Suppressor macrophage treated with lipopolysaccharide for 1 hour (primary cell): ENCODE results near the gene DCDC2C.
"Not testable (repeated sequence)": the region's sequence is repeated elsewhere in the genome, so short reads cannot be mapped to it uniquely, and the experiment has no call there.

ENCODE experiments used
- DNase-seq, 3 donors: peaks; one replicate each; pipeline ENCODE4 v3.0.0-alpha.2; 2020 to 2022

The DCDC2C gene, protein sequence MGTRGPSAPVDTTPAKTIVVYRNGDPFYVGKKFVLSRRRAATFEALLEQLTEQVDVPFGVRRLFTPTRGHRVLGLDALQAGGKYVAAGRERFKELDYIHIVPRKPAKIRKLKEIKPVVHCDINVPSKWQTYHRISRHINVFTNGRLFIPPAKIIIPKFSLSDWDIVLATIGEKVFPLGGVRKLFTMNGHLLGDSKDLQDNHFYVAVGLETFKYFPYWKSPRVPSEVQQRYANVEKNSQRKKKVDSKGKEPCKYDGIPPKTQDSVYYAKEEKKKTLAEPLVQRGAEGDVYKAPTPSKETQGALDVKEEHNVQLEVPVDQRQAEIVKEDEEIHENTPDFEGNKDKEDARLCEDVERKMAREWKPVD

DNA sequence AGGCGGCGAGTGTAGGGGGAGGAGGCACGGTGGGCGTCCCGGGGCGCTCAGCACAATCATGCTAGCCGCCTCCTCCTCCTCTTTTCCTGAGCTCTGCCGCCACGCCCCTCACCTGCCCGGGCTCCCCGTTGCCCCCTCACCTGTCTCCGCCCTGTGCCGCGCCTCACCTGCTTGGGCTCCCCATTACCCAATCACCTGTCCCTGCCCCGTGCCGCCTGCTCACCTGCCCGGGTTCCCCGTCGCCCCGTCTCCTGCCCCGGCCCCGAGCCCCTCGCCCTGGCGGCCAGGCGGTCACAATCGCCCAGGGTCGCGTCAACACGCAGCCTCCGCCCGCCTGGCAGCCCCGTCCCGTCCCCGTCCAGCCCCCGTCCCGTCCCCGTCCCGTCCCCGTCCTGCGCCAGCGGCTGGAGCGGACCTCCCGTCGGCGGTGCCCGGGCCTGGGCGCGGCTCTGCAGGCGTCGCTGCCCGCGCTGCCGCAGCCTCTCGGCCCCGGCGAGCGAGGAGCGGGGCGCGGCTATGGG lies at the start of gene DCDC2C:
Gene DCDC2C (plus strand): TSS at position 340 of the 521 bp plus-strand sequence. CDS start 177 bp downstream, at position 517.
- no peak for DNase-seq

DNA sequence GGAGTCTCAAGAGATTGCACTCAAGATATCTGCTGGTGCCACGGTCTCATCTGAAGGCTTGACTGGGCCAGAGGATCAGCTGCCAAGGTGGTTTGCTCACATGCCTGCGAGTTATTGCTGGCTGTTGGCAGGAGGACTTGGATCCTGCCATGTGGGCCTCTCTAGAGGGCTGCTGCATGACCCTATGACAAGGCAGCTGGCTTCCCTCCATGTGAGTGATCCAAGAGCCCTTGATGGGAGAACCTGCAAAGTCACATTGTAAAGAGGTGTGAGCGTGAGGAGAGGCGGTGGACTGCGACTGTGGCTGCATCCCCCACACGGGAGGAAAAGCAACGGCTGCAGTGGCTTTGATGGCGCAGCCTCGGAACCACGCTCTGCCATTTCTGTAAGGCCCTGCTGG lies 49.4 kb upstream of the DCDC2C start:
- DNase-seq = no peak

DNA sequence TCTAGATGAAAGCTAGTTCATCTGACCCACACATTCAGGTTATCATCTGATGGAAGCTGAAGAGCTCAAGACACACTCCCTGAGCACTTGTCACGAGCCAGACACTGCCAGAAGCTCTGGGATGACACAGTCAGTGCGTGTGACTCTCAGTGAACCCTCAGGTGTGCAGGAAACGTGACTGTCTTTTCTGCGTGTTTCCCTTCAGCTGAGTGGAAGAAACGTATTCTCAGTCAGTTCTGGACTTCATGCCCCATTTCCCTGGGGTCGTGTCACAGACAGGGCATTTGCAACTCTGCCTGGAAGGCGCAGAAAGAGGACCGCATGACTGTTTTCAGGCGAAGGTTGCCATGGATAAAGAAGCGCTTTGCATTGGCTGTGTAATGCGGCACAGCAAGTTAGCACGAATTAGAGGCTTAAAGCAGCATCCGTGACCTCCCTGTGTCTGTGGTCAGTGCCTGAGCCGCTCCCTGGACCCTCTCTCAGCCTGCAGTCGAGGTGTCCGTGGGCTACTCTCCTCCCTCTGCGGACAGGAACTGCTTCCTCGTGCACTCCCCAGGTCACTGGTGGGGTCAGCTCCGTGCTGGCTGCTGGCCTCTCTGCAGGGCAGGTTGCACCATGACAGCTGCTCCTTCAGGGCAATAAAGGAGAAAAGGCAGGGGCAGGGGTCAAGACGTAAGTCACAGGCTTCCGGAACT lies 48.7 kb upstream of the DCDC2C start:
- no peak for DNase-seq

DNA sequence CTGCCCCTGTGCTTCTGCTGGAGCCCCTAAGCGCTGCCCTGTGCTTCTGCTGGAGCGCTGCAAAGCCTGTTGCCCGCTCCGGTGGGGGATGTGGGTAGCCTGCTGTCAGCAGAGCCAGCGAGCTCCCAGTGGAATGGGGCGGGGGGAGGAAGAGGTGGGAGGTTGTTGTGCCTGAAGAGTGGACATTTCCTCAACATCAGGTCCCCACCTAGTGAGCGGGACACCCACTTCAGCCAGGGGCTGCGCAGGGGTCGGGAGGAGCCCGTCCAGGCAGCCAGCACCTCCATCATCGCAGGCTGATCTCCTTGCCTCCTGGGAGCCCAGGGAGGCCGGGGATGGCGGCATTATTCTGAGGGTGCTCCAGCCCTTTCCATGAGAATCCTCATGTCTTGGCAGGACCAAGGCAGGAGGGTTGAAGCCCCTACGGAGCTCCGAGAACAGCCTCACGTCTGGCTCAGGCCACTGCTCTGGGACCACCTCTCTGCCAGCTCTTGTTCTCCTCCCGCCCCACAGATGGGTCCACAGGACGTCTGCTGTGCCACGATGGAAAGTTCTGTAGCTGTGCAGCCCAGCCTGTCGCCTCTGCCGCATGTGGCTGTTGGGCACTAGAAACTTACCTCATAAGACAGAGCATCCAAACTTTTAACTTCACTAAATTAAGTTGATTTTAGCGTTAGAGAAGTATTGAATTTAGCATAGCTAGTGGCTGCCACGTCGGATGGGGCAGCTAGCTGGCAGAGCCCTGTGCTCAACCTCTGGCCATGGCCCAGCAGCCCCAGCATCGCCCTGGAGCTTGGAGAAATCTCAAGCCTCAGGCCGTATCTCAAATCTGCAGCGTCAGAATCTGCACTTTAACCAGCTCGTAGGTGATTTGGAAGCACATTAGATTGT lies 47.3 kb upstream of the DCDC2C start:
- DNase-seq = no peak

DNA sequence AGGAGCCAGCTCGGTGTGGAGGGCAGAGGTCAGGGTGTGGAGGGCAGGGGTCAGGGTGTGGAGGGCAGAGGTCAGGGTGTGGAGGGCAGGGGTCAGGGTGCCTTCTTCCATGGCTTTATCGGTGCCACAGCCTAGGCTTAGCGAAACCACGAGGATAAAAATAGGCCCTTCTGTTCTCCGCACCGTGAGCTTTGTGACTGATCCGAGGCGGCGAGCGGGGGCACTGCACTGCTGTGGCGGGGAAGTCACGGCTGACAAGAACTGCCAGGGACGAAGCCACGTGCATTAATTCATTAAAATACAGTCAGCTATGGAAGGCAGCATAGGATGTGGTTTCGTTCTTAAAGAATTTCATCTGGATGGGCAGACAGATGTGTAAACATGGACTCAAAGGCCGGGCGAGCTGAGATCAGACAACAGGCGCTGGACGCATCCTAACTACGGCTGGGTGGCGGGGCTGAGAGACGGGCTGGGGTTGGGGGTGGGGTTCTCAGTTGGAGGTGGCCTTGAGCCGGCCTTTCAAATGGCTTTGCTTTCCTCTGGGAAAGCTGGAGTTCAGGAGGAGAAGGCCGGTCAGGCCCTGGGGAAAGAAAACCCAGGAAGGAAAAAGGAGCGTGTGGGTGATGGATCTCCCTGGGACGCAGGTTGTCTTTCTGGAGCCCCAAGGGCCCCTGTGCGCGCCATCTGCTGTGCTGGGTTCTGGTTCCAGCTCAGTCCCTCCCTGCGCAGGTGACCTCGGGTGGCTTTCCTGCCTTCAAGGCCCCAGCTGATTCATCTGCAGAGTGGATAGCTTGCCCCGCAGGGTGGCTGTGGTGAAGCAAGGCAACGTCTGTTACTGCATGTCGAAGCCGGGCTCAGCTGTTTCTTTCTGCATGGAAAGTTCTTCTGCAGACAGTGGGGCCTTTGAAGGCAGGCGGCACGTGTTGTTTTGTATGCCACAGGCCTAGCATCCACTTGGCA lies 46.3 kb upstream of the DCDC2C start:
- DNase-seq = no peak

DNA sequence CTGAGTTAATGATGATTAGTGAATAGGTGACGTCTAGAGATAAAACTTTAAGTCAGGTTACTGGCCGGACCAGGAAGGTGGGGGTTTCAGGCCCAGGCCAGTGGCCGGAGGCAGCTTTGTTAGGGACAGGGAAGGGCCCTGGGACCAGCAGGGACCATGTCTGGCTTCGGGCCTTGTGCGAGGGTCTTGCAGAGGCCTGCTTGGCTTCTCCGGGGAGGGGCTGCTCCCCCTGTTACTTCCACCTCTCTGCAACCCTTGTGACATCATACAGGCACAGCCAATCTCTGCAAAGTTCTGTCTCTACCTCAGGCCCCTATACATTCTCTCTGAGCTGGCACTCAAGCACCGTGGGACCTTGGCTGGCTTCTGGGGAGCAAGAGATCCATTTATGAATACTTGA lies 45.5 kb upstream of the DCDC2C start, which contains the start of gene ALLC:
Gene ALLC (plus strand): TSS at position 320 of the 400 bp plus-strand sequence. CDS start 12,958 bp downstream, outside the sequence.
- DNase-seq = no peak

DNA sequence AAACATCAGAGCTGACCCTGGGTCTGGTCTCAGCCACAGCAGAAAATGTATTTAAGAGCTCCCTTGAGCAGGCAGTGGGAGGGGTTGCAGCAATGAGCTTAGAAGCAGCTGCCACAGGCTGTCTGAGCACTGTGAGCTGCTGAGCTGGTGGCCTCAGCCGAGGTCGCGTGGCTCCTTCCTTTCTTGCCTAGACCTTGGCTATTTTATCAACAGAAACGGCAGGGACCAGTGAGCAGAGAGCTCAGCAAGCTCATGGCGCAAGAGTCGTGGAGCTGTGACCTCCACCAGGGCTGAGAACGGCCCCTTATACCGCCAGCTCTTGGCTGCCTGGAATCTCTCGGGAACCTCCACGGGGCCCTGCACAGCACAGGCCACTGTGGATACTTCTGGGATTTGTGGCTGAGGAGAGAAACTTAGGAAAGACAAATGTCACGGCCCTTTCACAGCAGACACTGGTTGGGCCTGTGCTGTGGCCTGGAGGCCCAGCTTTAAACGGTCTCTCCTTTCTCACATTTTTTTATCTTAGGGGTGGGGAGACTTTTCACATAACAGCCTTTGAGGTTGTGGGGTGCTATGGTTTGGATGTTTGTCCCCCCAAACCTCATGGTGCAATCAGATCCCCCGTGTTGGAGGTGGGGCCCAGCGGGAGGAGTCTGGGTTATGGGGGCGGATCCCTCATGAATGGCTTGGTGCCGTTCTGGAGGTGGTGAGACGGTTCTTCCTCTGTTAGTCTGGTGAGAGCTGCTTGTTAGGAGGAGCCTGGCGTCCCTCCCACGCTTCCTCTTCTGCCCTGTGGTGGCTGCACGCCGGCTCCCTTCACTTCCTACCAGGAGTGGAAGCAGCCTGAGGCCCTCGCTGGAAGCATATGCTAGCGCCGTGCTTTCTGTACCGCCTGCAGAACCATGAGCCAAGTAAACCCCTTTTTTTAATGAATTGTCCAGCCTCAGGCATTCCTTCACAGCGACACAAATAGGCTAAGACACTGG lies 43.6 kb upstream of the DCDC2C start:
- peak in 2 of 3 donors; percentile 21 to 32 for DNase-seq

DNA sequence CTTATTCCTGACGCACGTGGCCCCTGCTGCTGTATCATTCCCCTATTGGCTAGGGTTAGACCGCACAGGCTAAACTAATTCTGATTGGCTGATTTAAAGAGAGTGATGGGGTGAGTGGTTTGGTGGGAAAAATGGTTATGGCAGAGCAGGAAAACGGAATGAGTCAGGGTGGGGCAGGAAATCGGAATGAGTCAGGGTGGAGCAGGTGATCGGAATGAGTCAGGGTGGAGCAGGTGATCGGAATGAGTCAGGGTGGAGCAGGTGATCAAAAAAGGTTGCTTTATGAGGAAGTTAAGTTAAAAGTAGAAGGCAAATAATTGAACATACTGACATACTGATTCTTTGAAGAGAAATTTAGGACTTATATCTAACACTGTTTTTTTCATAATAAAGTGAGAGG lies 42.7 kb upstream of the DCDC2C start:
- DNase-seq = not testable (repeated sequence)

DNA sequence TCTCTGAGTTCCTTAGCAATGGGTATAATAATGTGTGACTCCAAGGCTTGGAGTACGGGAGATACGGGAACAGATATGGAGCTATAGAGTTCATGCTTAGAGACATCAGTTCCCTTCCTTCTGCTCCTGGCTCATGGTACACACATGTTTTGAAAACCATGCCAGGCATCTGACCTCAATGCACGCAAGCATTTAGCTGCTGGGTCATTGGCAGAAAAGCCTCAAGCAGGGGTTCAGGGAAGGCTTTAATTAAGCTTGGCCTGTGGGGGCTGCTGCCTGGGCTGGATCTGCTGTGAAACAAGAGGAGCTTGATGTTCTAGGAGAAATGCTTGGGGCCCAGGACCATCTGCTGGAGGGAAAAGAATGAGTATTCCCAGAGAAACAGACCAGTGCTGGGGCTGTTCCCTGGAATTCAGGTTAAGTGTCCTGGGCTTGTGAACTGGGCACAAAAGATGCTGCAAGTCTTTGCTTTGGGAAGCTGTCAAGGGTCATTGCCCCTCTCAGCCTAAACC lies 42.2 kb upstream of the DCDC2C start:
- no peak for DNase-seq

DNA sequence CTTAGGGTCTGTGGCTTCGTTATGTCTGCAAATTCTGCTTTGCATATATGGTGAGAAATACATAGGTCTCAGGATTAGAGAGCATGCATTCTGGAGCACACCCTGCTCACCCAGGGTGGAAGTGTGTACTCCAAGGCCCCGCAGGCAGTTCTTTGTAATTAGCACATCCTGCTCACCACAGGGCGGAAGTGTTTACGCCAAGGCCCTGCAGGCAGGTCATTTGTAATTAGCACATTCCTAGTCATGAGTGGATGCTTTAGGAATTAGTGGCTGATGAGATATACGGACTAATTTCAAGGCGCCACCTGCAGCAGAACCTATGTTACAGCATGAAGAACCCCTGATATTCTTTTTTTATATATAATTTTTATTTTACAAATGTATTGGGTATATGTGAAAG lies 41.1 kb upstream of the DCDC2C start:
- no peak for DNase-seq

DNA sequence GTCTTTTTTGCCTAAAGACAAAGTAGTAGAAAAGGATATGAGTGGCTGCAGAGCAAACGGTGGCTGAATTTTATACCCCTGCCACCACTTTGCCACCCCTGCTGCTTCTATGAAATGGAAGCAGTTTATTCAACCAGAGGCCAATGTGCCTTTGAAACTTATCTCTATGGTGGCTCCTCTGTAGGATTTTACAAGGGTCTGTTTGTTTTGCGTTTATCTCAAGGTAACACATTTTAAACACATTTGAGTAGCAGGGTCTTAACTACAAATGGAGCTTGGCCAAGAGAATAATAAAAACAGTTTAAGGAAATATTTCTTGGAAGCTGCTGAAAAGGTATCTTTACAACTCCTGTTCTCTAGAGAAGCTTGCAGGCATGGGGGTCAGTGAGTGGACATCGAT lies 39.3 kb upstream of the DCDC2C start:
- DNase-seq = no peak

DNA sequence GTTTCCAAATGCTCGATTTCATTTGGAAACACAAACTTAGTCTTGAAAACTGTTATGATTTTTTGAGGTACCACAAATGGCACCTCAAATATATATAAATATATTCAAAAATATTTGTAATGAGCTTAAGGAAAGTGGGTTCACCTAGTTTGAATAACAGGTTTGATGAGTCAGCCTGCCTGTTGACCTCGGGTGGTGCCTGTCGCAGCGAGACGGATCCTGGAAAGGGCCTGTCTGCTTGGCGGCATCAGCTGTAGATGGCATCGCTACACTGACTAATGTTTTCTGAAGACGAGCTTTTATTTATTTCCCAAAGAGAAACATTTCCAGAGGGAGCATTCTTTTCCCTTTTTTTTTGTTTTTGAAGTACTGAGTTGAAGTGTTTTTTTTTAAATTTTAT lies 38.5 kb upstream of the DCDC2C start:
- no peak for DNase-seq

DNA sequence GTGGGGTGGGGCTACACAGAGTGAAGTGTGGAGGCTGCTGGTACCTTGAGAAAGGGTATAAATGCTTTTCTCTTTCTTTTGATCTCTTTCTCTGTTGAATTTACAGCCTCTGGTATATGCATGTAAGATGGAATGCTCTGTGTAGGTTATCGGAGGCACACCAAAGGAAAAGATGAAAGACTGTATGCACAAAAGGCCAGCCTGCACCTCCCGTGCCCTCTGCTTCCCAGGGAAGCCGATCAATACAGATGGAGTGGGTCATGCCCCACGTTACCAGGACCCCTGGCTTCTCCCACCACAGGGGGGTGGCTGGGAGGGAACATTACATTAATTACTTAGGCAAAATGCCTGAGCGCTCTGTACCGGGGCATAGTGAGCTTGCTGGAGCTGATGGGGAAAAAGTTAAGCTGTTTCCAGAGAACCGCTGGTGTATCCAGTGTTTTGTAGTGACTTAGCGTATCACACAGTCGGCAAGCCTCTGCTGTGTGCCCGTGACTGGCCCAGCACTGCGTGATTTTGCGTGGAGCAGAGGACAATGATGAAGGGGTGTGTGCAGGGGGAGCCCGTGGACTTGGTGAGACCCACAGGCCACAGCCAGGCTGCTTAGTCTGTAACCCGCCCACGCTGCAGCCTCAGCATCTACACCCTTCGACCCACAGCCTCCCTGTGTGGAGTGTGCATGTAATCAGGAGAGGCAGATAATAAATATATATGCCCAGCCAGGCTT lies 37.3 kb upstream of the DCDC2C start:
- no peak for DNase-seq

DNA sequence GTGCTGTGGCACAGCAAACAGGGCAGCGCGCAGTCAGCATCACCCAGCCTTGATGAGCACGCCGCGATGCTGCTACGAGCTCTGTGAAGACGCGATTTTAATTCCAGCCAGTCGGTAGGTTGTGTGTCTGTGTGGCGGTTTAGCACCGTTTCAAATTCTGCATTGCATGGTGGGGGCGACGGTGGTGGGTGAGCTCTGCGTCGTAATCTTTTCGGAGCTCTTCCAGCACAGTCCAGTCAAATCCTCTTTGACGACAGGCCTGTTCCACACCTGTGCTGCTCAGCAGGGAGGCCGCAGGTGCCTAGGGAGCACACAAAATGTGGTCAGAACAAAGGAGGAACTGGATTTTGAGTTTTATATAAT lies 36.8 kb upstream of the DCDC2C start:
- DNase-seq = no peak

DNA sequence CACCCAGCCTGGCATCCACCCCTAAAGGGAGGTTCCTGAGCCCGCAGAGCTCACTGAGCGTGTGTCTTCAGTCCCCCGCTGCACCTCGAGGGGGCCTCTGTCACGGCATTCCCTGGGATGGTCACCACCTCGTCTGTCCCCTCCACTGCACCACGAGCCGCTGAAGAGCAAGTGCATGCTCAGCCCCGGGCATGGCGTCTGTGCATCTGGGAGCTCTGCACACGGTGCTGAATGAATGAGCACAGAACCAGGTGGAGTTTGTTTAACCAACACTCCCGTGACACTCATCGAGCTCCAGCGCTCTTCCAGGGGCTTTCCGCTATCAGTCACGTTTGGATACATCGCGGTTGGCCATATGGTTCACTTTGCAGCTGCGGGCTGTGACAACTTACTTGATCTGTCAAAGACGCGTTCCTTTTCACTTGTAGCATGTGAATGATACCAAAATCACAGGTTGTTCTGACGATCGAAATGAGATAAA lies 36.2 kb upstream of the DCDC2C start:
- no peak for DNase-seq

DNA sequence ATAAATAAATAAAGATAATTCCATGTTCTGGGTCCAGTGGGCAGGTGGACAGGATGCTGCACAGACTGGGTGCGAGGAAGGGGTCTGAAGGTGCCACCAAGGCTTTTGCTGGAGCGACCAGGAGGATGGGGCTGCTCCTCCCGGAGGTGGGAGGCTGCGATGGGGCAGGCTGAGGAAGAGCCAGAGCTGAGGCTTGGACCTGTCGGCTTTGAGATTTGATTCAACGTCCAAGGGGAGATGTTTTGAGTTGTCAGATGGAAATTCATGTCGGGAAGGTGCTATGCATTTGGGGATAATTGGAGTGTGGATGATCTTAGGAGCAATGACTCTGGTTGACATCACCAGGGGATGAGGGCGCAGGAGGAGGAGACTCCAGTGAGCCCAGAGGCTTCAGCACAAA lies 33.7 kb upstream of the DCDC2C start:
- DNase-seq = no peak

DNA sequence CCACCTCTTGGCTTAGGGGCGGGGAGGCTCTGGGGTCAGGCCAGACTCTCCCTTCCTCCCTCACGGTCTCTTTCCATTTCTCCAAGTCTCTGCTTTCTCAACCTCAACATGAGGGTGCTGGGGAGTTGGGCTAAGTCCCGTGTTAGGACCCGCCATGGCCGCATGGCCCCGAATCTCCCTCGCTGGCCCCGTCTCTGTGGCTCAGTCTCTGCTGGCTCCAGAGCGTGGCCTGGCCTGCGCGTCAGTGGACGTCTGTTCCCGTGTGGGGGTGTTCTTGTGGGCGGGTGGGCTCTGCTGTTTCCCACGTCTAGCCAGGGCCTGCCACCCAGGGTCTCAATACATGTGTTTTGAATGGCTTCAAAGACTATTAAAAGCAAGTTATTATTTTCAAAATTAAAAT lies 33.0 kb upstream of the DCDC2C start:
- DNase-seq = no peak

DNA sequence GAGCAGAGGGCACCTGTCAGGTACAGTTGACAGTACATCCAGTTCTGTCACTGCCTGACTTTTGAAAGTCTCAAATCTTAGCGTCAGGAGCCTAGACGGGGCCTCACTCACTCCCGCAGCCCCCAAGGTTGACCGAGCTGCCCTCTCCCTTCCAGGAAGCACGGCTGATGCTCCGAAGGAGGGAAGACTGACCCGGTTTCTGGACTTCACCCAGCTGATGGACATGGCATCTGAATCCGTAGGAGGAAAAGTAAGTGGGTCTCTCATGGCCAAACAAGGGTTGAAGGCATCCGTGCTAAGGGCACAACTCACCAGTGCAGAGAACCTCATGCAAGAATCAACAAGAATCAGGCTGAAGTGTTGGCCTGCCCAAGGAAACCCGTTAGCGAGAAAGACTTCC lies 32.4 kb upstream of the DCDC2C start:
- DNase-seq = no peak

DNA sequence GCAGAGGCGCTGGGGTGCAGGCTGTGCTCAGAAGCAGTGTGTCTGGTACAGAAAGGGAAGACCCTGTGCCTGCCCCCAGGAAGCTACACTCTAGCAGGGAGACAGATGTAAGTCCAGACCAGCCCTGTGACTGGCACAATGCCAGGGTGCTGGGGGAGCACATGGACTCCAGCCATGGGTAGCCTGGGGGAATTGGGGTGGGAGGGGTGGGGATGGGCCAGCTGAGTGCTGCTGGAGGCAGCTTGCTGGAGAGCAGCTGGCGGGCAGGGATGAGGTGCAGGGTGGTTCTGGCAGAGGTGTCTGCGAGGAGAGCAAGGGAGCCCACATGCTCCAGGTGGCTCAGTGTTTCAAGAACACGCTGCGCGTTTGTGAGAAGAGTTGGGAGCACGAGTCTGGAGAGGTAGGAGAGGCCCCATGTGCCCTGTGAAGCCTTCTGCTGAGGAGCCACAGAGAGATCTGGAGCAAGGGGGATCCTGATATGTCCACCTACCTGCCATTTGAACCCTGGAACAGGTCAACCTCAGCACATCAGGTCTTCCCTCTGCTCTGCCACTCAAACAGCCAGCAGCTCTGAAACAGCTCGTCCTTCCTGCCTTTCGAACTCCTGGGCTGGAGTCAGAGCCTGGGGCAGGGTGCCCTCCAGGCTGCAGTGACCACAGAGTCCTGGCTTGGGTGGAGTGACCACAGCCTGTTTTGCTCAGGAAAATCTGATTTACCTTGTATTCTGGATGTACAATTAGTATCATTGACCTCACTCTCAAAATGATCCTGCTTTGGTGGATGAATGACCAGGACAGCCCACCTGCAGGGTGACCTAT lies 30.3 kb upstream of the DCDC2C start:
- no peak for DNase-seq
